GM12874 (cell line): ENCODE measurements around the gene LOXL1.

Experiments
- TF ChIP-seq, protein P1 (sequence below): IDR thresholded peaks from 2 replicates; pipeline ENCODE4 v1.5.1; 2011; ENCODE audit warnings: low read depth, mild to moderate bottlenecking, control low read depth, low read length, moderate library complexity; ENCODE audit not compliant: insufficient read depth

Gene LOXL1

DNA sequence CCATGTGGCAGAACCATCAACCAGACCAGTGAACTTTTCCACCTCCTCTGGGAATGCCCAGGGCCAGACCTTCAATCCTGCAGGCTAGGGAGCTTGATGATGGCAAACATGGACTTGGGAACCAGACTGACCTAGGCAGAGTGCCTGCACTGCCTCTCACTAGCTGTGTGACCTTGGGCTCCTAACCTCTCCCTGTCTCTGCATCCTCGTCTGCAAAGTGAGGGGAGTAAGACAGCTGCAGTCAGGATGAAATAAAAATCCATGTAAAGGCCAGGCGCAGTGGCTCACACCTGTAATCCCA is 17.5 kb upstream of the LOXL1 start:
- TF ChIP-seq, protein P1, sequence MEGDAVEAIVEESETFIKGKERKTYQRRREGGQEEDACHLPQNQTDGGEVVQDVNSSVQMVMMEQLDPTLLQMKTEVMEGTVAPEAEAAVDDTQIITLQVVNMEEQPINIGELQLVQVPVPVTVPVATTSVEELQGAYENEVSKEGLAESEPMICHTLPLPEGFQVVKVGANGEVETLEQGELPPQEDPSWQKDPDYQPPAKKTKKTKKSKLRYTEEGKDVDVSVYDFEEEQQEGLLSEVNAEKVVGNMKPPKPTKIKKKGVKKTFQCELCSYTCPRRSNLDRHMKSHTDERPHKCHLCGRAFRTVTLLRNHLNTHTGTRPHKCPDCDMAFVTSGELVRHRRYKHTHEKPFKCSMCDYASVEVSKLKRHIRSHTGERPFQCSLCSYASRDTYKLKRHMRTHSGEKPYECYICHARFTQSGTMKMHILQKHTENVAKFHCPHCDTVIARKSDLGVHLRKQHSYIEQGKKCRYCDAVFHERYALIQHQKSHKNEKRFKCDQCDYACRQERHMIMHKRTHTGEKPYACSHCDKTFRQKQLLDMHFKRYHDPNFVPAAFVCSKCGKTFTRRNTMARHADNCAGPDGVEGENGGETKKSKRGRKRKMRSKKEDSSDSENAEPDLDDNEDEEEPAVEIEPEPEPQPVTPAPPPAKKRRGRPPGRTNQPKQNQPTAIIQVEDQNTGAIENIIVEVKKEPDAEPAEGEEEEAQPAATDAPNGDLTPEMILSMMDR: no peak

DNA sequence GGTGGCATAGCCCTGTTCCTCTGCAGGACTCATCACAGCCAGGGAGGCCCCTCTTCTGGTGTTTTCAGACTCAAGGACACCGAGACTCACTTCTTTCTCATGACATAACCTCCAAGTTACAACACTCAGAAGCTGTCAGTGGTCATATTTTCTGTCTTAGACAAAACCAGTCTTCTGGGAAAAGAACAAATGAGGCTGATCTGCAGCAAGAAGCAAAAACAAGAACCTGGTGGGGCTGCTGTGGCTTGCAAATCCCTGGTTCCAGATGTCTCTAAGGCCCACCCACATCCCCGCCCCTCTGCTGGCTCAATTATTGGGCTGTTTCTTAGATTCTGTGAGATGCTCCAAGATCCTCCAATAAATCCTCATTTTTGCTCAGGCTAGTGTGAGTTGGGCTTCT is 16.6 kb upstream of the LOXL1 start:
- TF ChIP-seq, protein P1: no peak

DNA sequence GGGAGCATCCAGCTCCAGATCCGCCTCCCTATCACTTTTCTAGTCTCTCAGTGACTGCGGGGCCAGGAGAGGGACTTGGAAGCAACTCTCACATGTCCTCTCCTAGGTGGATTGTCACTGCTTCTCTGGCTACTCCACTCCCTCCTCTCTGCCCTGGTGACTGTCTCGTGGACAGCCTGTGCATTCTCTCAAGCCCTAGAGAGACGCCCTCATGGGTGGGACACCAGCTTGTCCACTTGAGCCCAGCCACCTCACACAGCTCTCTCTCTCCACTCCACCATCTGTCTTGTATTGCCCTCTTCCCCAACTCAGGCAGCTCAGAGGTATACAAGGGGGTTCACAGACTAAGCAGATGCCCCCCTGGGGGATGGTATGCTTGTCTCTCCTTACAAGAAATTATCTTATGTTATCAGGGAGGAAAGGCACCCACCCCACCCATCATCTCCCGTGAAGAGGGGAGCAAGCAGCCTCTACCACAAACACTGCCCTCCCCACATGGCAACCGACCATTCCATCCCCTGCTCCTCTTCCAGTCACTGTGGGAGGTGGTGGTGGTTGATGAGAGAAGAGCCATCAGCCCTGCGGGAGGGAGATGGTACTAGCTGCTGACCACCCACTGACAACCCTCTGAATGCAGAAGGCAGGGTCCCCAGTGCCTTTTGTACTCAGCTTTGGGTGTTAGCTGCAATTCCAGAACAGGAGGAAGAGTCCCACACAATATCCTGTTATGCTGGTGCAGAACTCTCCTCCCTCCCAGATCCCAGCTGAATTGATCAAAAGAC is 15.5 kb upstream of the LOXL1 start:
- TF ChIP-seq, protein P1: no peak

DNA sequence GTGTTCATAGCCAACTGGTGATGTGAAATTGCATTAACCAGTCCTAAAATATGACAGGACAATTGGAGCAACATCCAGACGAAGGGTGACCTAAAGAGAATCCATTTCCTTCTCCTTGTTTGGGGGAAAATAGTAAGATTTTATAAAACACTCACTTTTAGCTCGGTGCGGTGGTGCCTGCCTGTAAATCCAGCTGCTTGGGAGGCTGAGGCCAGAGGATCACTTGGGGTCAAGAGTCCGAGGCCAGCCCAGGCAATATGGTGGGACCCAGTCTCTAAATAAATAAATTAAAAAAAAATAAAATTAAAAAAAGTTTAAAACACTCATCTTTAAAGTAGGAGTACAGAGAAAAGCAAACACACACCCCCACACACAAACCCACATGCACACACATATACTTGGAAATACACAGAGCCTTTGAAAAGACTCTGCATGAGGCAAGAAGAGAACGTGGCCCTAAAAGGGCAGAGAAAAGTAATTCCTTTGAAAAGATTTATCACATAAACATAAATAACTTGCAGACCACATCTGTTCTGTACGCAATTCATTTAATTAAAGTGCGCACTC is 14.1 kb upstream of the LOXL1 start:
- TF ChIP-seq, protein P1: no peak

DNA sequence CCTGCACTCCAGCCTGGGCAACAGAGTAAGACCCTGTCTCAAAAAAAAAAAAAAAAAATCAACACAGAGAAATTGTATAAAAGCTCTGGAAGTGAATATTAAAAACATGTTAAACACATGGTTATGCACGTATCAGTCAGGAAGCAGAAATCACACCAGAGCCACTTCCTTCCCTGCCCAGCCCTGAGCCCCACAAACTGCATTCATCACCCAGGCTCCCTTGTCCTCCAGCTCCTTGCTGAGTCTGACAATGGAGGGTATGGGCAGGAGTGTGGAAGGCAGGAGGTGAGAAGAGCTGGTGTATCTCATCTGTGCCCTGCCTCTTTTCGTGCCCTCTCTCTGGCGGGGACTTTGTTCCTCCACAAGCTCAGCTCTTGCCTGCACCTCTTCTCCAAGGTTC is 12.1 kb upstream of the LOXL1 start:
- TF ChIP-seq, protein P1: no peak

DNA sequence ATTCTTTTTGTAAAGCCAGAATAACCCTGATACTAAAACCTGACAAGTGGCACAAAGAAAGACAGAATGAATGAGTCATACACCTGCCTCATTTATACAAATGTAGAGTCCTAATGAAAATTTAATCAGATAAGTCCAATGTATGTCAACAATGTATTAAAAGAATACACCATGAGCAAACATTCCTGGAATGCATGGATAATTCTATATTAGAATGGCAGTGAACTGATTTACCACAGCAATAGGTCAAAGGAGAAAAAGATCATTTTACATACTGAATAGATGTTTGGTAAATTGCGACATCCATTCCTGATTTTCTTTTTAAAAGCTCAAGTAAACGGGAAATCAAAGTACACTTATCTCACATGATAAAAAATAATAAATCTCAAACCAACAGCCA is 11.2 kb upstream of the LOXL1 start:
- TF ChIP-seq, protein P1: no peak

DNA sequence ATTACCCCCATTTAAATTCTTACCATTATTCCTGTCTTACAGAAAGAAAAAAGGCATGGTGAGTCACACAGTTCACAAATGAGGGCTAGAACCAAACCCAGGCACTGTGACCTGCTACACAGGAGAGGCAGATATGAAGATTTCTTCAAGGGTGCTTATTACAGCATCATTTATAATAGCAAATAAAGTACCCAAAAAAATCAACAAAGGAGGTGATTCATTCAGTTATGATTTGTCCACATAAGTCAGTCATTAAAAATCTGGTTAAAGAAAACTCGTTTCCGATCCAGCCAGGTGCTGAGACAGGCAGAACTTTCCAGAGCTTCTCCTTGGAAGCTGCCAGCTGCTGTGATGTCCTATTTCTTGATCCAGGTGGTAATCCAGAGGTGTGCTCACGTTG is 7.5 kb upstream of the LOXL1 start:
- TF ChIP-seq, protein P1: no peak
